ENCODE measurements around the gene LINC00632. TPM values are rescaled to one million over a fixed set of nuclear protein-coding genes. Genes with fewer than 3 reads are reported as not detected.

The LINC00632 gene
- polyA plus RNA-seq, 2 of the 4 experiments (the other 2 are of a cell fraction): 2.3 to 23.9 TPM

DNA sequence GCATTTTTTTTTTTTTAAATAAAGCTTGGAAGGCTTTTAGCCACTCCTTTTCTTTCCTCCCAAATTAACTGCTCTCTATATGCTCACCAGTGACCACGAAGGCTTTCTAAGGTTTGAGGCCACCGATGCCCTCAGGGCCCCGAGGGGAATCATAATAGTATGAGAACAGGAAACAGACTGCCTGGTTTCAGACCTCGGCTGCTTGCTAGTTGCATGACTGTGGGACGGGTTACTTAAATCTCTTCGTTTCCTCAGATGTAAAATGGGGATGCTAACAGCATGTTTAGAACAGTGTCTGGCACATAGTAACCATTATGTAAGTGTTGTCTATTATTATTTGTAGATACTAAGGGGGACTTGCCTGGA is 3.6 kb downstream of the LINC00632 start:
- Histone ChIP-seq H3K4me2 (peak overlapping the region; percentile 49), H3K4me1 (no peaks in the 10 kb centered on the region), H3K4me3 (peak overlapping the region; percentile 29; the same call in 2 of the 3 replicates), H3K9me3 (no peaks in the 10 kb centered on the region), H3K27ac (no peak overlapping the region)
- TF ChIP-seq POLR2A (IDR thresholded peaks at IDR 0.05; ENCODE audit: low read length): no peak
- TF ChIP-seq HOXB13 (CRISPR knock-in tag; IDR thresholded peaks at IDR 0.05; ENCODE audit: low read depth): no peak
- no peak for TF ChIP-seq HOXB5 (CRISPR knock-in tag; IDR thresholded peaks at IDR 0.05)
- TF ChIP-seq EP300 (IDR thresholded peaks at IDR 0.05): no peak
- TF ChIP-seq, protein P1, sequence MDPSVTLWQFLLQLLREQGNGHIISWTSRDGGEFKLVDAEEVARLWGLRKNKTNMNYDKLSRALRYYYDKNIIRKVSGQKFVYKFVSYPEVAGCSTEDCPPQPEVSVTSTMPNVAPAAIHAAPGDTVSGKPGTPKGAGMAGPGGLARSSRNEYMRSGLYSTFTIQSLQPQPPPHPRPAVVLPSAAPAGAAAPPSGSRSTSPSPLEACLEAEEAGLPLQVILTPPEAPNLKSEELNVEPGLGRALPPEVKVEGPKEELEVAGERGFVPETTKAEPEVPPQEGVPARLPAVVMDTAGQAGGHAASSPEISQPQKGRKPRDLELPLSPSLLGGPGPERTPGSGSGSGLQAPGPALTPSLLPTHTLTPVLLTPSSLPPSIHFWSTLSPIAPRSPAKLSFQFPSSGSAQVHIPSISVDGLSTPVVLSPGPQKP (IDR thresholded peaks at IDR 0.05; ENCODE audit: low read depth, low read length): no peak
- no peak for TF ChIP-seq KDM5A (IDR thresholded peaks at IDR 0.05)
- TF ChIP-seq RARB (CRISPR knock-in tag; IDR thresholded peaks at IDR 0.05): no peak
- TF ChIP-seq RCOR1 (IDR thresholded peaks at IDR 0.05; ENCODE audit: low read depth, low read length): no peak
- no peak for TF ChIP-seq MAFK (IDR thresholded peaks at IDR 0.05; ENCODE audit: partially characterized antibody)
- no peak for TF ChIP-seq ZSCAN20 (CRISPR knock-in tag; IDR thresholded peaks at IDR 0.05)
- no peak for TF ChIP-seq CHD2 (IDR thresholded peaks at IDR 0.05; ENCODE audit: low read length, partially characterized antibody)
- TF ChIP-seq FOXS1 (CRISPR knock-in tag; IDR thresholded peaks at IDR 0.05): no peak
- TF ChIP-seq CHD4 (IDR thresholded peaks at IDR 0.05; ENCODE audit: borderline replicate concordance): no peak
- no peak for TF ChIP-seq NFE2L2 (conservative IDR thresholded peaks at IDR 0.05; ENCODE audit: low read length)
- TF ChIP-seq ESRRA (IDR thresholded peaks at IDR 0.05; ENCODE audit: borderline replicate concordance, low read length): no peak
- WGBS (ENCODE audit: missing lambda C conversion rate): 44% methylated on average over 6 of the region's 6 CpGs
- ChIA-PET POLR2A (no interaction called here), CTCF (no interaction called here)
- no peak for FAIRE-seq
- DNase-seq (ENCODE audit: low read depth in 1 of 2, low spot score in 1 of 2): no peak
- ATAC-seq: peak; percentile 23 to 41; a peak in 1 of 6 replicates

DNA sequence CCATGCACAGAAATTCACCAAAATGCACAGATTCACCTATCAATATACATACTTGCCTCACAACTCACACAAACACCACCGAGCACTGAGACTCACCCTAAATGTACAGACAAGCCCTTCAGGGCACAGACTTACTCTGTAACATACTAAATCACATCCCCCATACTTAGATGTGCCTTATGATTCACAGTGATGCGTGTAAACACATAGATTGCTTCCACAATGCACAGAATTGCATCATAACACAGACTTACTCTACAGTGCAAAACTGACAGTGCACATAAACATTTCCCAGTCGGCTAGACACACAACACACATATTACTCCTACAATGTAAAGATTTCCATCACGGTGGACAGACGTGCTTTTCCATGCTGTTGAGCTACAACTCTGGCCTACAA is 6.2 kb downstream of the LINC00632 start:
- no peaks in the 10 kb centered on the region for H3K4me1 ChIP-seq
- no peak overlapping the region for H3K4me2 ChIP-seq
- H3K9me3 ChIP-seq: no peaks in the 10 kb centered on the region
- ChIA-PET POLR2A (no interaction called here), CTCF (no interaction called here)
- 54% methylated on average over 5 of the region's 5 CpGs for WGBS (ENCODE audit: missing lambda C conversion rate)
- DNase-seq (ENCODE audit: low read depth in 1 of 2, low spot score in 1 of 2): no peak
- H3K27ac ChIP-seq: no peak overlapping the region
- ATAC-seq: no peak
- TF ChIP-seq BHLHE40 (IDR thresholded peaks at IDR 0.05; ENCODE audit: low read depth, low read length) (no peak), RARB (CRISPR knock-in tag; IDR thresholded peaks at IDR 0.05) (no peak), HOXA7 (CRISPR knock-in tag; IDR thresholded peaks at IDR 0.05) (no peak), ZFP36 (IDR thresholded peaks at IDR 0.05; ENCODE audit: borderline replicate concordance, partially characterized antibody) (no peak), POLR2A (IDR thresholded peaks at IDR 0.05; ENCODE audit: low read length) (no peak), CBX2 (IDR thresholded peaks at IDR 0.05; ENCODE audit: borderline replicate concordance, low read depth) (no peak), CHD4 (IDR thresholded peaks at IDR 0.05; ENCODE audit: borderline replicate concordance) (no peak), POLR2AphosphoS2 (conservative IDR thresholded peaks at IDR 0.05; ENCODE audit: low read length) (no peak), NPAS2 (CRISPR knock-in tag; IDR thresholded peaks at IDR 0.05; ENCODE audit: borderline replicate concordance) (no peak), NR3C1 (IDR thresholded peaks at IDR 0.05) (no peak), RCOR1 (IDR thresholded peaks at IDR 0.05; ENCODE audit: low read depth, low read length) (no peak), RFX5 (IDR thresholded peaks at IDR 0.05) (no peak), HEYL (CRISPR knock-in tag; IDR thresholded peaks at IDR 0.05) (no peak), ZNF302 (CRISPR knock-in tag; IDR thresholded peaks at IDR 0.05) (no peak), MYC (IDR thresholded peaks at IDR 0.05; ENCODE audit: borderline replicate concordance, low read length) (no peak), ZSCAN20 (CRISPR knock-in tag; IDR thresholded peaks at IDR 0.05) (no peak), SMC3 (IDR thresholded peaks at IDR 0.05) (no peak)
- TF ChIP-seq, protein P2, sequence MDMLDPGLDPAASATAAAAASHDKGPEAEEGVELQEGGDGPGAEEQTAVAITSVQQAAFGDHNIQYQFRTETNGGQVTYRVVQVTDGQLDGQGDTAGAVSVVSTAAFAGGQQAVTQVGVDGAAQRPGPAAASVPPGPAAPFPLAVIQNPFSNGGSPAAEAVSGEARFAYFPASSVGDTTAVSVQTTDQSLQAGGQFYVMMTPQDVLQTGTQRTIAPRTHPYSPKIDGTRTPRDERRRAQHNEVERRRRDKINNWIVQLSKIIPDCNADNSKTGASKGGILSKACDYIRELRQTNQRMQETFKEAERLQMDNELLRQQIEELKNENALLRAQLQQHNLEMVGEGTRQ (IDR thresholded peaks at IDR 0.05): no peak
- TF ChIP-seq, protein P3, sequence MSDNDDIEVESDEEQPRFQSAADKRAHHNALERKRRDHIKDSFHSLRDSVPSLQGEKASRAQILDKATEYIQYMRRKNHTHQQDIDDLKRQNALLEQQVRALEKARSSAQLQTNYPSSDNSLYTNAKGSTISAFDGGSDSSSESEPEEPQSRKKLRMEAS (IDR thresholded peaks at IDR 0.05): no peak
- H3K4me3 ChIP-seq: no peak overlapping the region
- no peak for FAIRE-seq
